HFFc6 (cell line): ENCODE results near the gene PDE4B. TPM values are rescaled to one million over a fixed set of nuclear protein-coding genes. Genes with fewer than 3 reads are reported as not detected.

ENCODE experiments used
- DNase-seq: peaks from one replicate; pipeline ENCODE4 v3.0.0-alpha.2; 2018
- H3K27ac Mint-ChIP-seq: 2 replicates; pipeline ENCODE4 v1.8.0; 2020; ENCODE audit warnings: mild to moderate bottlenecking, mixed read lengths
- H3K27me3 Mint-ChIP-seq: 2 replicates; pipeline ENCODE4 v1.8.0; 2021; ENCODE audit warnings: mild to moderate bottlenecking, moderate library complexity, mixed read lengths; ENCODE audit not compliant: insufficient read depth
- H3K36me3 Mint-ChIP-seq: 2 replicates; pipeline ENCODE4 v1.8.0; 2021; ENCODE audit warnings: low read depth, mixed read lengths
- H3K4me1 Mint-ChIP-seq: 2 replicates; pipeline ENCODE4 v1.8.0; 2020; ENCODE audit warnings: low read depth, mixed read lengths
- H3K4me3 Mint-ChIP-seq: 2 replicates; pipeline ENCODE4 v1.8.0; 2020; ENCODE audit warnings: mild to moderate bottlenecking, moderate library complexity, mixed read lengths
- H3K9me3 Mint-ChIP-seq: 2 replicates; pipeline ENCODE4 v1.8.0; 2020; ENCODE audit warnings: mild to moderate bottlenecking, mixed read lengths
- total RNA-seq, 6 experiments: library from RNA; stranded (reverse); fragmentation: NEBNext Ultra II Directional; extraction: Animal tissue kit (Norgen Biotek cat#: 25700); gene quantifications; 2 replicates in 1 of 6; 3 replicates in 5 of 6; pipeline ENCODE4 v1.2.3, GENCODE V29; 2021
- TF ChIP-seq, protein P1 (sequence below): fragments of 200-600 bp; sonication (generic); IDR thresholded peaks from 2 replicates; pipeline ENCODE4 v1.5.0; 2021; ENCODE audit warnings: antibody characterized with exemption, mild to moderate bottlenecking

The PDE4B gene
- total RNA-seq, 6 experiments from 2014 or later: 34.9 to 57.6 (median 42.8) TPM

DNA sequence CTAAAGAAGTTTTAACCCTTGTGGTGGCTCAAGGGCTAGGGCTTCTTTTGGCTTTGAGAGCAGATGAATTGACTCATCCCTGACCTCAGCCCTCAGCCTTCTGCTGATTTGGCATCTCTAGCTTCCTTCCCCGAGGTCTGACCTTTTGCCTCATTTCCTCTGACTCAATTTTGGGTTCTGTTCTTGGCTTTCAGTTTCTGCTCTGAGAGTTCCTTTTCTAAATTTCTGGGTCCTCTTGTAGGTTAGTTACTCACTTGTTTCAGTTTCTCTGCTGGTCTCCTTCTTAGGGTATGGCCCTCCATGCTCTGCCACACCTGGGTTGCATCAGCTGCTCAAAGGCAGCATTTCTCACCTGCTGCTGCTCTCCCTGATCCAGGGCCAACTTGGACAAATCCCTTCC lies 19.4 kb downstream of the PDE4B start:
- H3K9me3 Mint-ChIP-seq: no peaks in the 10 kb centered on the region
- DNase-seq: peak; percentile 85
- H3K27ac Mint-ChIP-seq: peak overlapping the region; percentile 92
- TF ChIP-seq, protein P1, sequence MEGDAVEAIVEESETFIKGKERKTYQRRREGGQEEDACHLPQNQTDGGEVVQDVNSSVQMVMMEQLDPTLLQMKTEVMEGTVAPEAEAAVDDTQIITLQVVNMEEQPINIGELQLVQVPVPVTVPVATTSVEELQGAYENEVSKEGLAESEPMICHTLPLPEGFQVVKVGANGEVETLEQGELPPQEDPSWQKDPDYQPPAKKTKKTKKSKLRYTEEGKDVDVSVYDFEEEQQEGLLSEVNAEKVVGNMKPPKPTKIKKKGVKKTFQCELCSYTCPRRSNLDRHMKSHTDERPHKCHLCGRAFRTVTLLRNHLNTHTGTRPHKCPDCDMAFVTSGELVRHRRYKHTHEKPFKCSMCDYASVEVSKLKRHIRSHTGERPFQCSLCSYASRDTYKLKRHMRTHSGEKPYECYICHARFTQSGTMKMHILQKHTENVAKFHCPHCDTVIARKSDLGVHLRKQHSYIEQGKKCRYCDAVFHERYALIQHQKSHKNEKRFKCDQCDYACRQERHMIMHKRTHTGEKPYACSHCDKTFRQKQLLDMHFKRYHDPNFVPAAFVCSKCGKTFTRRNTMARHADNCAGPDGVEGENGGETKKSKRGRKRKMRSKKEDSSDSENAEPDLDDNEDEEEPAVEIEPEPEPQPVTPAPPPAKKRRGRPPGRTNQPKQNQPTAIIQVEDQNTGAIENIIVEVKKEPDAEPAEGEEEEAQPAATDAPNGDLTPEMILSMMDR: no peak; the same call in 1 of the 2 replicates
- H3K36me3 Mint-ChIP-seq: no peaks in the 10 kb centered on the region
- peak overlapping the region; percentile 87 for H3K4me3 Mint-ChIP-seq
- no peaks in the 10 kb centered on the region; the same call in 1 of the 2 replicates for H3K27me3 Mint-ChIP-seq
- H3K4me1 Mint-ChIP-seq: peaks cover 66% of the 10 kb centered on the region

DNA sequence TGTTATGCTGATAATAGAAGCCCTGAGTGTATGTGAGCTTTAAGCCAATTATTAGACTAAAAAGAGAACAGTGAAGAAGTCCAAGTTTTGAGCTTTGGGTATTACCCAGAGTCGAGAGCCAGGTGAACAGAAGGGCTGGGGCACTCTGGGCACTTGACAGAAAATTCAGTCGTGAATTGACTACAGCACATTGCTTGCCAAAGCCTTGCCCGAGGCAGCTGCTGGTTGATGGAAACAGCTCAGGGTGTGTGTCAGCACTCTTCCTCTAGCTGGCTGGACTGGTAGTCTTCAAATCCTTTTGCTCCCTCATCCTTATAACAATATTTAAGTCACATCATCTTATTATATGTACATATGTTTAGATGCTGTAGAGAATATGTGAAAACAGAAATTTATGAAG lies 21.3 kb downstream of the PDE4B start:
- H3K27ac Mint-ChIP-seq: peak overlapping the region; percentile 92
- H3K9me3 Mint-ChIP-seq: no peaks in the 10 kb centered on the region

DNA sequence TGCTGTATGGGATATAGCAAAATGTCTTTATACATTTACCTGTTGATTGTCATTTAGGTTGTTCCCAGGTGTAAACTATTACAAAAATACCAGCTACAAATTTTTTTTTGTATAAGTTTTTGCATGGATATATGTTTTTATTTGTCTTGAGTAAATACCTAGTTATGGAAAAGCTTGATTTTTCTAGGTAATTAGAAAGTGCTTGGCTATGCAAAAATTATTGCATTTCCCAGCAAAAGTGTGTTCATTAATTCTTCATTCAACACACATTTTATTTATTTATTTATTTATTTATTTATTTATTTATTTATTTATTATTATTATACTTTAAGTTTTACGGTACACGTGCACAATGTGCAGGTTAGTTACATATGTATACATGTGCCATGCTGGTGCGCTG lies 22.1 kb downstream of the PDE4B start:
- H3K36me3 Mint-ChIP-seq: no peaks in the 10 kb centered on the region
- DNase-seq: no peak
- no peak overlapping the region for H3K27ac Mint-ChIP-seq
- H3K9me3 Mint-ChIP-seq: no peaks in the 10 kb centered on the region
- H3K4me1 Mint-ChIP-seq: peaks cover 66% of the 10 kb centered on the region
- no peaks in the 10 kb centered on the region; the same call in 1 of the 2 replicates for H3K27me3 Mint-ChIP-seq
- TF ChIP-seq, protein P1: no peak
- H3K4me3 Mint-ChIP-seq: no peak overlapping the region

More for the DNA sequence above, 21.3 kb downstream of the PDE4B start:
- Mint-ChIP-seq H3K27me3 (no peaks in the 10 kb centered on the region; the same call in 1 of the 2 replicates), H3K36me3 (no peaks in the 10 kb centered on the region), H3K4me1 (peaks cover 70% of the 10 kb centered on the region), H3K4me3 (peak overlapping the region; percentile 62; the same call in 1 of the 2 replicates)
- TF ChIP-seq, protein P1: no peak
- peak; percentile 30 for DNase-seq

DNA sequence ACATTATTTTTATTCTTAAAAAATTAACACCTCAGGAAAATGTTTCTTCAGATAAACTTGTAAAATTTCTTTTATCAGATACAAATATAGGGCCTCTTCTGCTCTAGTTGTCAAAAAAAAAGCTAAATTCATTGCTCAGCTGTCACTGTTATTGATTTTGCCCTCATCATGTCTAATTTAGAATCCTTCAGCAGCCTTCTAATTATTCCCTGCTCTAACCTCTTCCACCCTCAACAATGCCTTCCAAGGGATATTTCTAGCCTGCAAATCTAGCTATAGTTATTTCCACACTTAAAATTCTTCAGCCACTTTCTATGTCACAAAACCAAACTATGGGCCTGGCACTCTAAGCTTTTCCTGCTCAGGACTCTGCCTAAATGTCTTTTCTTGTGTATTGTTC lies 25.2 kb downstream of the PDE4B start:
- peaks cover 6% of the 10 kb centered on the region for H3K36me3 Mint-ChIP-seq
- TF ChIP-seq, protein P1: no peak

DNA sequence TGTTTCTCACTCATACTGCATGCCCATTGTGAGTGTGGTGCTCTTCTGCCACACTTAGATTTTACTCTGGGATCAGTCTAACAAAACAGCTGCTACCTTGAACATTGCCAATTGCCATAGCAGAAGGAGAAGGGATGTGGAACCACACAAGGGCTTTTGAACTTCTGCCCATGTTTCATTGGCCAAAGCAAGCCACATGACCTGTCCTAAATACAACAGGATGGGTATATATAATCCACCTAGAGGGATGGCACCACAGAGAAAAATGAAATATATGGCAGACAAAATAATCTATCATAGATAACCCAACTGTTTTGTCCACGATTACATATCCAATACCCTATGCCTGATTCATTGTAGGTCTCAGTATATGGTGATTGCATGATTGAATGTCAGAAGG lies 26.3 kb downstream of the PDE4B start:
- no peak overlapping the region for H3K27ac Mint-ChIP-seq
- H3K9me3 Mint-ChIP-seq: no peaks in the 10 kb centered on the region
- no peak overlapping the region for H3K4me3 Mint-ChIP-seq
- peaks cover 65% of the 10 kb centered on the region for H3K4me1 Mint-ChIP-seq
- H3K36me3 Mint-ChIP-seq: peaks cover 16% of the 10 kb centered on the region
- DNase-seq: no peak
- TF ChIP-seq, protein P1: no peak
- H3K27me3 Mint-ChIP-seq: no peaks in the 10 kb centered on the region; the same call in 1 of the 2 replicates

More for the DNA sequence above, 25.2 kb downstream of the PDE4B start:
- Mint-ChIP-seq H3K4me1 (peaks cover 68% of the 10 kb centered on the region), H3K27ac (no peak overlapping the region), H3K4me3 (no peak overlapping the region), H3K27me3 (no peaks in the 10 kb centered on the region; the same call in 1 of the 2 replicates), H3K9me3 (no peaks in the 10 kb centered on the region)
- no peak for DNase-seq
